Calu3 (cell line): ENCODE measurements around the gene PTK6. TPM values are rescaled to one million over a fixed set of nuclear protein-coding genes. Genes with fewer than 3 reads are reported as not detected.

ENCODE experiments used
- BruUV-seq: library from RNA; stranded (reverse); fragments of 400-500 nt; replicated peaks from 2 replicates; lab custom pipeline; 2021; lab: Mats Ljungman, UMichigan
- CTCF ChIA-PET: fragments of 300-600 bp; sonication (Branson Sonifier 250); formaldehyde crosslinking; loops from one replicate; lab custom pipeline; 2022; ENCODE audit warnings: antibody characterized with exemption; lab: Charles Lee
- DNase-seq: peaks from one replicate; pipeline ENCODE4 v3.0.0; 2022
- H3K27ac Mint-ChIP-seq: one replicate; pipeline ENCODE4 v1.8.0; 2022; ENCODE audit warnings: mixed read lengths; ENCODE audit not compliant: unreplicated experiment
- H3K27me3 Mint-ChIP-seq: one replicate; pipeline ENCODE4 v1.8.0; 2022; ENCODE audit warnings: mixed read lengths; ENCODE audit not compliant: unreplicated experiment
- H3K36me3 Mint-ChIP-seq: one replicate; pipeline ENCODE4 v1.8.0; 2022; ENCODE audit warnings: mild to moderate bottlenecking, moderate library complexity, mixed read lengths; ENCODE audit not compliant: insufficient read depth, unreplicated experiment
- H3K4me1 Mint-ChIP-seq: one replicate; pipeline ENCODE4 v1.8.0; 2022; ENCODE audit warnings: mild to moderate bottlenecking, low read depth, mixed read lengths; ENCODE audit not compliant: unreplicated experiment
- H3K4me3 Mint-ChIP-seq: one replicate; pipeline ENCODE4 v1.8.0; 2022; ENCODE audit warnings: mild to moderate bottlenecking, low read depth, moderate library complexity, mixed read lengths; ENCODE audit not compliant: unreplicated experiment
- H3K9me3 Mint-ChIP-seq: one replicate; pipeline ENCODE4 v1.8.0; 2022; ENCODE audit warnings: low read depth, mixed read lengths; ENCODE audit not compliant: unreplicated experiment
- intact Hi-C: fragments of 100-400 bp; cut with micrococcal nuclease; formaldehyde crosslinking; loops from one replicate; pipeline ENCODE4 v1.10.0; 2022; ENCODE audit not compliant: unreplicated experiment
- total RNA-seq: library from RNA; stranded (reverse); gene quantifications from 2 replicates; pipeline ENCODE4 v1.2.3, GENCODE V29; 2022
- TF ChIP-seq, protein P1 (sequence below): fragments of 200-600 bp; IDR thresholded peaks from one replicate; pipeline ENCODE4 v1.8.0; 2022; ENCODE audit warnings: antibody characterized with exemption; ENCODE audit not compliant: unreplicated experiment

The PTK6 gene
- total RNA-seq, 1 experiment from 2014 or later, result 15.9 TPM

DNA sequence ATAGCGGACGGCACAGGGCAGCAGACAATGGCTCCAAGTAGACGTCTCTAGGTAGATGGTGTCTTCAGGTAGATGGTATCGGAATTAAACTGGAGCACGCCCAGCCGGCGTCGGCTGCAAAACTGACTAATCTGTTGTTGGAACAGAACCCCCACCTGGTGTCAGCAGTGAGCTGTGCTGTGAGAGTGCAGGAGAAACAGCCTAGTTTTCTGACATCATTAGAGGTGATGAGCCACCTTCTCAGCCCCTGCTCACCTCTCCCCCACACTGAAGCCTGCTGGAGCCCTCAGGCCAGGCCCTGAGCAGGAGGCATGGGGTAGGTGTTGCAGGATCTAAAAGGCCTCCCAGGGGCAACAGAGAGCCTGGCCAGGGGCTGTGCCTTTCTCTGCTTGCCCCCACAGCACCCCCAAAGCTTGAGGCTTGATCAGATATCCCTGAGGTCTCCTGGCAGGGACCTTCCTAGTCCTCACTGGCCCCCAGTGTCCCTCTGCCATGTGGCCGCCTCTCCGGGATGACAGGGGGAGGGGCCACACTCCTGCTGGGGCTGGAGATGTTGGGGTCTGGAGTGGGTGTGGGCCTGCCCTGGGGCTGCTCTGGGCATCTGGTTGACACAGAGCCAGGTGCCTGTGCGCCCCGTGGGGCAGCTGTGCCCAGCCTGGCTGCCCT lies 43.8 kb upstream of the PTK6 start:
- CTCF ChIA-PET, result interaction anchor here (0.5 to 1.0 kb wide), 3 partner anchors 55 to 537 kb away, joined by 3 to 7 read pairs (median 5); no protein-coding TSS in a partner anchor
- TF ChIP-seq, protein P1, sequence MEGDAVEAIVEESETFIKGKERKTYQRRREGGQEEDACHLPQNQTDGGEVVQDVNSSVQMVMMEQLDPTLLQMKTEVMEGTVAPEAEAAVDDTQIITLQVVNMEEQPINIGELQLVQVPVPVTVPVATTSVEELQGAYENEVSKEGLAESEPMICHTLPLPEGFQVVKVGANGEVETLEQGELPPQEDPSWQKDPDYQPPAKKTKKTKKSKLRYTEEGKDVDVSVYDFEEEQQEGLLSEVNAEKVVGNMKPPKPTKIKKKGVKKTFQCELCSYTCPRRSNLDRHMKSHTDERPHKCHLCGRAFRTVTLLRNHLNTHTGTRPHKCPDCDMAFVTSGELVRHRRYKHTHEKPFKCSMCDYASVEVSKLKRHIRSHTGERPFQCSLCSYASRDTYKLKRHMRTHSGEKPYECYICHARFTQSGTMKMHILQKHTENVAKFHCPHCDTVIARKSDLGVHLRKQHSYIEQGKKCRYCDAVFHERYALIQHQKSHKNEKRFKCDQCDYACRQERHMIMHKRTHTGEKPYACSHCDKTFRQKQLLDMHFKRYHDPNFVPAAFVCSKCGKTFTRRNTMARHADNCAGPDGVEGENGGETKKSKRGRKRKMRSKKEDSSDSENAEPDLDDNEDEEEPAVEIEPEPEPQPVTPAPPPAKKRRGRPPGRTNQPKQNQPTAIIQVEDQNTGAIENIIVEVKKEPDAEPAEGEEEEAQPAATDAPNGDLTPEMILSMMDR, result peak; percentile 59
- no peaks in the 10 kb centered on the region for H3K4me1 Mint-ChIP-seq
- peaks cover 42% of the 10 kb centered on the region for H3K27me3 Mint-ChIP-seq
- BruUV-seq, result no TSS peak
- H3K4me3 Mint-ChIP-seq, result no peak overlapping the region
- peaks cover 10% of the 10 kb centered on the region for H3K36me3 Mint-ChIP-seq
- H3K9me3 Mint-ChIP-seq, result no peaks in the 10 kb centered on the region
- intact Hi-C loops, result no loop called here
- DNase-seq, result peak; percentile 78
- no peak overlapping the region for H3K27ac Mint-ChIP-seq

DNA sequence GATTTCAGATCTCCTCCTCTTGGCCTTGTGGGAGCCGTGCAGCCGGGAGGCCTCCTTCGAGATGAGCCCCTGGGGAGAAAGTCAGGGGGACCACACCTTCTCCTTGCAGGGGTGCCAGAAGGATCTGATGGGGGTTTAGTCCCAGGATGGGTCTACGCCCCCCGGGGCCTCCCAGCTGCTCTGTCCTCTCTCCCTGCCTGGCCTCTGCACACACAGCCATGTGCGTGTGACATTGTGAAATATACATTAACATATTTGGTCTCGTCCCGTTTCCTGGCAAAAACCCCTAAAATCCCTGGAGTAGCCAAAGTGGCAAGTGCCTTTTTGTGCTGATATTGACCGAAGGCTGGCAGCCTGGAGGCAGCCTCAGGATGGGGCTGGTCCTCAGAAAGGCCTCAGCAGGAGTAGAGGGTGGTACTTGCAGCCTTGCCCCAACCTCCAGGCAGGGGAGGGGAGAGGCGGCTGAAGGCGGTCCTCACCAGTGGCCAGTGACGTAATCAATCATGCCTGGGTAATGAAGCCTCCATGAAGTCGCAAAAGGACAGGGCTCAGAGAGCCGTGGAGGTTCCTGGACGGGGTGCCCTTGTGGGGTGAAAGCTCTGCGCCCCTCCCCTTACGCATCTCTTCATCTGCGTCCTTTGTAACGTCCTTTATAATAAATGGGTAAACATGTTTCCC lies 42.0 kb upstream of the PTK6 start:
- BruUV-seq, result no TSS peak
- CTCF ChIA-PET, result no interaction called here
- Mint-ChIP-seq H3K27me3 (peaks cover 45% of the 10 kb centered on the region), H3K4me1 (no peaks in the 10 kb centered on the region), H3K27ac (no peak overlapping the region), H3K9me3 (no peaks in the 10 kb centered on the region), H3K36me3 (peaks cover 10% of the 10 kb centered on the region), H3K4me3 (no peak overlapping the region)
- no peak for DNase-seq
- TF ChIP-seq, protein P1, result no peak
- intact Hi-C loops, result loop anchor here (5.0 kb wide), 1 partner anchor 42 kb away; the partner anchor contains the start of gene PTK6

DNA sequence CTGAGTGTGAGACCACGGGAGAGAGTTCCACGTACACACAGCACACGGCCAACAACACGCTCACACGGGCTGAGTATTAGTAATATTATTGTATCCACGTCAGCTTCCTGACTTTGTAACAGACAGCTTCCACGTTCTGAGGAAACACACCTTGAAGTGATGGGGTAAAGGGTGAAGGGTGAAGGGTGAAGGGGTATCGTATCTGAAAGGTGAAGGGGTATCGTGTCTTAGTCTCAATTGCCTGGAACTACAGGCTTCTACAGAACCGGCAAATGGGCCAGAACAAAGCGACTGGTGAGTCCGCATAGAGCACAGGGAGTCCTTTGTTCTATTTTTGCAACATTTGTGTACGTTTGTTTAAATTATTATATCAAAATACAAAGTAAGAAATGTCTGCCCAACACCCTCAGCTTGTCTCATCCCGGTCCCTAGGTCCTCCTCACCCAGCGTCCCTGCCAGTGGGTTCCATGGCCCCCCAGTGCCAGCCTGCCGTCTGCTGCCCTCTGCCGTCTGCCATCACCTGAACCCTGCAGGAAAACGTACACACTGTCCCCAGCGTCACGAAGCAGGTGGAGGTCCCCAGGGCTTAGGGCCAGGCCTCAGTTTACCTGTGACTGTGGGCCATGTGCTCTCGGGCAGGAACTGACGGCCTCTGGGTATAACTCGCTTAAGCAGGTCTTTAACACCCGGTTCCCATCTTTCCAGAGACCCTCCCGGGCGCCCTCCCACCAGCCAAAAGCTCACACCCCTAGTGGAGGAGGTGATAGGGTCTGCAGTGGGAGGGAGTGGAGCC lies 41.2 kb upstream of the PTK6 start:
- CTCF ChIA-PET, result interaction anchor here (0.7 to 2.0 kb wide), 2 partner anchors 10 to 40 kb away, joined by 3 to 22 read pairs; partner anchors contain the start of gene PTK6
- H3K27me3 Mint-ChIP-seq, result peaks cover 45% of the 10 kb centered on the region
- H3K4me3 Mint-ChIP-seq, result no peak overlapping the region
- BruUV-seq, result no TSS peak
- H3K27ac Mint-ChIP-seq, result no peak overlapping the region
- intact Hi-C loops, result loop anchor here (5.0 kb wide), 1 partner anchor 41 kb away; the partner anchor contains the start of gene PTK6
- TF ChIP-seq, protein P1, result peak; percentile 9
- no peaks in the 10 kb centered on the region for H3K4me1 Mint-ChIP-seq
- peaks cover 17% of the 10 kb centered on the region for H3K36me3 Mint-ChIP-seq
- no peaks in the 10 kb centered on the region for H3K9me3 Mint-ChIP-seq
- DNase-seq, result no peak

DNA sequence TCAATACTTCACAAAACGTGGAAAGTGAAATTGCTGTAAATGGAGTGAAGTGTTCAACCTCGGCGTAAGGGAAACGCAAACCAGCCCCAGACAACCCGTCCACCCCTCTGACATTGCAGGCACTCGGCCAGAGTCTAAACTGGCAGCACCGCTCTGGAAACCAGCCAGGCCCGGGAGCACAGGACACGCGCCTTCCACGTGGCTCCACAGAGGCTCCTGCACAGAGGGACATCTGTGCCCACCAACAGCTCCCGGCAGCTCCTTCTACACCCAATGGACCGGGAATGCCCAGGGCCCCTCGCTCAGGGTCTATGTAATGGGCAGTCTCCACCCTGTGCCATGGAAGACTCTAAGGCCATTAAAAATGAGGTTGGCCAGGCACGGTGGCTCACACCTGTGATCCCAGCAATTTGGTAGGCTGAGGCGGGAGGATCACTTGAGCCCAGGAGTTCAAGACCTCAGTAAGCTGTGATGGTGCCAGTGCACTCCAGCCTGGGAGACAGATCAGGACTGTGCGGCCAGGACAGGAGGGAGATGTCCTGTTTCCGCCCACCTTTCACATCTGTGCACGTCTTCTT lies 40.2 kb upstream of the PTK6 start:
- Mint-ChIP-seq H3K27ac (no peak overlapping the region), H3K36me3 (peaks cover 26% of the 10 kb centered on the region), H3K9me3 (no peaks in the 10 kb centered on the region), H3K4me1 (no peaks in the 10 kb centered on the region), H3K27me3 (peaks cover 45% of the 10 kb centered on the region), H3K4me3 (no peak overlapping the region)
- no TSS peak for BruUV-seq
- DNase-seq, result no peak
- TF ChIP-seq, protein P1, result no peak
- intact Hi-C loops, result loop anchor here (5.0 kb wide), 1 partner anchor 40 kb away; the partner anchor contains the start of gene PTK6
- CTCF ChIA-PET, result interaction anchor here (0.7 to 2.0 kb wide), 2 partner anchors 9 to 39 kb away, joined by 3 to 22 read pairs; partner anchors contain the start of gene PTK6
